GM12878 (cell line): ENCODE data around the gene HEATR3. TPM values are rescaled to one million over a fixed set of nuclear protein-coding genes. Genes with fewer than 3 reads are reported as not detected.

ENCODE experiments used
- ATAC-seq: fragments of 200-7000 bp; cut with Tn5 transposase; 3 replicates; pipeline ENCODE4 v1.9.1; 2020; ENCODE audit warnings: mild to moderate bottlenecking, moderate library complexity
- BruUV-seq: library from RNA; stranded (reverse); fragments of 400-500 nt; replicated peaks from 2 replicates; lab custom pipeline; 2021; lab: Mats Ljungman, UMichigan
- CTCF ChIA-PET: fragments of 300-600 bp; sonication (Branson Sonifier 250); formaldehyde crosslinking; extraction: SDS; loops from one replicate; lab custom pipeline; 2021; ENCODE audit warnings: inconsistent platforms; lab: Yijun Ruan, JAX
- POLR2A ChIA-PET: fragments of 350-600 bp; formaldehyde crosslinking; extraction: SDS; loops from one replicate; lab custom pipeline; 2021; ENCODE audit warnings: inconsistent platforms; lab: Charles Lee
- RAD21 ChIA-PET: fragments of 300-600 bp; sonication (Branson Sonifier 250); formaldehyde crosslinking; loops from one replicate; lab custom pipeline; 2023; ENCODE audit warnings: antibody characterized with exemption; ENCODE audit not compliant: unreplicated experiment; lab: Charles Lee
- SMC1A ChIA-PET: fragments of 300-600 bp; sonication (Branson Sonifier 250); formaldehyde crosslinking; loops from one replicate; lab custom pipeline; 2023; ENCODE audit not compliant: unreplicated experiment, uncharacterized antibody; lab: Charles Lee
- DNase-seq: peaks from one replicate; pipeline ENCODE4 v3.0.0-alpha.2; 2011; ENCODE audit warnings: low read depth, low spot score
- FAIRE-seq: peaks from 3 replicates; lab custom pipeline; 2011; peaks lifted over from hg19 to GRCh38; lab: Jason Lieb, UNC
- H2AFZ ChIP-seq: 2 replicates; pipeline ENCODE4 v1.6.0; 2011; ENCODE audit warnings: low read depth, low read length, control low read depth; ENCODE audit not compliant: control insufficient read depth
- H3K27ac ChIP-seq: 2 replicates; pipeline ENCODE4 v1.5.1; 2011; ENCODE audit warnings: control low read depth; ENCODE audit not compliant: control insufficient read depth, insufficient read depth
- H3K27me3 ChIP-seq, 2 experiments: replicated peaks in 1 of 2; 2 replicates each; pipeline versions ENCODE4 v1.6.0 to v1.6.1; 2011; ENCODE audit warnings: low read length in 1 of 2; ENCODE audit not compliant: control insufficient read depth in 2 of 2, insufficient read depth in 2 of 2
- H3K36me3 ChIP-seq, 2 experiments: 2 replicates each; pipeline ENCODE4 v1.5.1; 2011; ENCODE audit warnings: low read length in 1 of 2; ENCODE audit not compliant: control insufficient read depth in 2 of 2, insufficient read depth in 2 of 2
- H3K4me1 ChIP-seq: 2 replicates; pipeline ENCODE4 v1.6.1; 2011; ENCODE audit warnings: mild to moderate bottlenecking, low read length, moderate library complexity, mixed read lengths; ENCODE audit not compliant: control insufficient read depth, insufficient read depth
- H3K4me2 ChIP-seq: 2 replicates; pipeline ENCODE4 v1.6.0; 2011; ENCODE audit warnings: control low read depth; ENCODE audit not compliant: control insufficient read depth, insufficient read depth
- H3K4me3 ChIP-seq: fragments of 200-600 bp; sonication (generic); 2 replicates; pipeline ENCODE4 v1.5.1; 2016
- H3K79me2 ChIP-seq: 2 replicates; pipeline ENCODE4 v1.6.0; 2011; ENCODE audit warnings: low read length; ENCODE audit not compliant: control insufficient read depth, insufficient read depth
- H3K9ac ChIP-seq: 2 replicates; pipeline ENCODE4 v1.8.0; 2011; ENCODE audit warnings: low read length, control low read depth, mixed read lengths; ENCODE audit not compliant: control insufficient read depth, insufficient read depth
- H3K9me3 ChIP-seq: replicated peaks from 3 replicates; pipeline ENCODE4 v1.5.1; 2011; ENCODE audit warnings: mild to moderate bottlenecking, low read length; ENCODE audit not compliant: control insufficient read depth, insufficient read depth
- H4K20me1 ChIP-seq: 2 replicates; pipeline ENCODE4 v1.6.0; 2011; ENCODE audit not compliant: control insufficient read depth, insufficient read depth
- BHLHE40 ChIP-seq, 2 experiments: fragments of 450-650 bp in 1 of 2; IDR thresholded peaks; 2 replicates each; pipeline ENCODE4 v1.6.1; 2011 to 2017; ENCODE audit warnings: low read depth in 2 of 2, borderline replicate concordance in 1 of 2, improper control_type of control experiment in 1 of 2, low read length in 1 of 2, mild to moderate bottlenecking in 1 of 2
- CEBPB ChIP-seq, 2 experiments: fragments of 150-350 bp in 1 of 2; IDR thresholded peaks; 2 replicates each; pipeline ENCODE4 v1.6.1; 2012 to 2014; ENCODE audit warnings: low read depth in 2 of 2, low read length in 2 of 2, borderline replicate concordance in 1 of 2, inconsistent platforms in 1 of 2
- CREM ChIP-seq: IDR thresholded peaks from 2 replicates; pipeline ENCODE4 v1.6.1; 2014; ENCODE audit warnings: antibody characterized with exemption, low read depth
- FOXM1 ChIP-seq: IDR thresholded peaks from 2 replicates; pipeline ENCODE4 v1.6.1; 2012; ENCODE audit warnings: low read depth, mild to moderate bottlenecking, inconsistent platforms, low read length, moderate library complexity
- GABPA ChIP-seq: IDR thresholded peaks from 2 replicates; pipeline ENCODE4 v1.6.1; 2014; ENCODE audit warnings: antibody characterized with exemption, low read depth, mild to moderate bottlenecking, inconsistent platforms
- LARP7 ChIP-seq: fragments of 450-650 bp; IDR thresholded peaks from 2 replicates; pipeline ENCODE4 v1.6.1; 2017; ENCODE audit warnings: mild to moderate bottlenecking
- PML ChIP-seq: IDR thresholded peaks from 2 replicates; pipeline ENCODE4 v1.6.1; 2012; ENCODE audit warnings: low read length, inconsistent platforms
- POLR2A ChIP-seq: IDR thresholded peaks from 2 replicates; pipeline ENCODE4 v1.6.1; 2011; ENCODE audit warnings: low read depth, mild to moderate bottlenecking, low read length
- POU2F2 ChIP-seq: IDR thresholded peaks from 3 replicates; pipeline ENCODE4 v1.6.1; 2011; ENCODE audit warnings: low read depth, mild to moderate bottlenecking, low read length, borderline replicate concordance
- SIN3A ChIP-seq: IDR thresholded peaks from 2 replicates; pipeline ENCODE4 v1.6.1; 2012; ENCODE audit warnings: low read depth, low read length, improper control_type of control experiment
- ZNF24 ChIP-seq: fragments of 450-650 bp; IDR thresholded peaks from 2 replicates; pipeline ENCODE4 v1.6.1; 2017; ENCODE audit warnings: antibody characterized with exemption, mild to moderate bottlenecking
- WGBS: methylation state at CpG from one replicate; pipeline ENCODE4 v1.1.6; 2016; ENCODE audit warnings: low lambda C conversion rate; ENCODE audit not compliant: insufficient replicate concordance, insufficient coverage; ENCODE audit errors: missing lambda C conversion rate; 5-methylcytosine and 5-hydroxymethylcytosine counted together
- in situ Hi-C: fragments of 300-500 bp; cut with MboI; formaldehyde crosslinking; loops from 9 replicates; pipeline ENCODE4 v1.14.3; 2018; ENCODE audit warnings: mixed read lengths
- intact Hi-C: fragments of 100-400 bp; cut with micrococcal nuclease; formaldehyde crosslinking; loops from one replicate; pipeline ENCODE4 v1.14.2; 2022; ENCODE audit not compliant: unreplicated experiment
- polyA plus RNA-seq, 11 experiments: library from polyadenylated mRNA; depleted of rRNA in 4 of 11; unstranded in 6 of 11; stranded (reverse) in 5 of 11; fragments of >200 nt; fragmentation: Nextera tagmentation in 4 of 11; fragmentation: Illumina TruSeq in 1 of 11; extraction: Ambion mirVana in 4 of 11; extraction: Trizol in 1 of 11; gene quantifications; 1 replicate in 1 of 11; 2 replicates in 10 of 11; pipeline versions ENCODE4 v1.2.1 to v1.2.3, GENCODE V29; 2011 to 2016; ENCODE audit warnings: inconsistent platforms in 2 of 11, missing spikeins in 2 of 11, low read depth in 1 of 11
- total RNA-seq, 4 experiments: library from RNA; depleted of rRNA in 3 of 4; stranded (reverse); fragments of >200 nt in 3 of 4; fragmentation: Illumina TruSeq in 1 of 4; extraction: Trizol in 1 of 4; gene quantifications; 2 replicates each; pipeline versions ENCODE4 v1.2.1 to v1.2.3, GENCODE V29; 2013 to 2021
- TF ChIP-seq, protein P1 (sequence below): fragments of 450-650 bp; IDR thresholded peaks from 2 replicates; pipeline ENCODE4 v1.6.1; 2017; ENCODE audit warnings: mild to moderate bottlenecking
- TF ChIP-seq, protein P2 (sequence below): fragments of 150-350 bp; IDR thresholded peaks from 2 replicates; pipeline ENCODE4 v1.6.1; 2016; ENCODE audit warnings: low read depth, low read length
- TF ChIP-seq, protein P3 (sequence below): fragments of 450-650 bp; conservative IDR thresholded peaks from 2 replicates; pipeline ENCODE4 v1.6.1; 2017; ENCODE audit warnings: mild to moderate bottlenecking, moderate library complexity

The HEATR3 gene
- total and polyA plus RNA-seq, 10 of the 15 experiments (the other 5 are each of a cell fraction or from before 2014, with no cell fraction given), result 1.5 to 30.0 (median 17.7) TPM

DNA sequence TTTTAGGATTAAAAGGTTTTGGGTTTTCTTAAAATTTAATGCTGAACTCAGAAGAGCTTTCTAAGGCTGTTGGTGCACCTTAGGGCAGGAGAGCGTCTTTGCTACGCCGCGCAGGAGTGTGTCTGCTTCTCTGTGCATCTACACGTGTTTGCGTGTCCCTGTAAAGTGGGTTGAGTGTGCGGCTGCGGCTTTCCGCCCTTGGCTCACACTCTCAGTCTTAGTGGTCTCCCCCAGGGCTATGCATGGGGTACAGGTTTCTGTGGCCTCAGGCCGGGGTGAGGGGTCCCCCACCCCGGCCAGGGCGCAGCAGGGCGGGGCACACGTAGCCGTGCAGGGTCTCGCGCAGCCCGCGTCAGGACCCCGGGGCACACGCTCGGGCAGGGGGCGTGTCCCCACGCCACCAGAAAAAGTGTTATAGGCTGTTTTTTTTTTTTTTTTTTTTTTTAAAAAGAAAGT lies 86.6 kb downstream of the HEATR3 start (continued):
- TF ChIP-seq CEBPB (IDR thresholded peaks at IDR 0.05; ENCODE audit: borderline replicate concordance in 1 of 2, low read depth in 2 of 2, low read length in 2 of 2), result no peak
- TF ChIP-seq, protein P1, sequence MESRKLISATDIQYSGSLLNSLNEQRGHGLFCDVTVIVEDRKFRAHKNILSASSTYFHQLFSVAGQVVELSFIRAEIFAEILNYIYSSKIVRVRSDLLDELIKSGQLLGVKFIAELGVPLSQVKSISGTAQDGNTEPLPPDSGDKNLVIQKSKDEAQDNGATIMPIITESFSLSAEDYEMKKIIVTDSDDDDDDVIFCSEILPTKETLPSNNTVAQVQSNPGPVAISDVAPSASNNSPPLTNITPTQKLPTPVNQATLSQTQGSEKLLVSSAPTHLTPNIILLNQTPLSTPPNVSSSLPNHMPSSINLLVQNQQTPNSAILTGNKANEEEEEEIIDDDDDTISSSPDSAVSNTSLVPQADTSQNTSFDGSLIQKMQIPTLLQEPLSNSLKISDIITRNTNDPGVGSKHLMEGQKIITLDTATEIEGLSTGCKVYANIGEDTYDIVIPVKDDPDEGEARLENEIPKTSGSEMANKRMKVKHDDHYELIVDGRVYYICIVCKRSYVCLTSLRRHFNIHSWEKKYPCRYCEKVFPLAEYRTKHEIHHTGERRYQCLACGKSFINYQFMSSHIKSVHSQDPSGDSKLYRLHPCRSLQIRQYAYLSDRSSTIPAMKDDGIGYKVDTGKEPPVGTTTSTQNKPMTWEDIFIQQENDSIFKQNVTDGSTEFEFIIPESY, result no peak
- peak; percentile 93 for TF ChIP-seq FOXM1
- peak; percentile 71 for TF ChIP-seq PML

DNA sequence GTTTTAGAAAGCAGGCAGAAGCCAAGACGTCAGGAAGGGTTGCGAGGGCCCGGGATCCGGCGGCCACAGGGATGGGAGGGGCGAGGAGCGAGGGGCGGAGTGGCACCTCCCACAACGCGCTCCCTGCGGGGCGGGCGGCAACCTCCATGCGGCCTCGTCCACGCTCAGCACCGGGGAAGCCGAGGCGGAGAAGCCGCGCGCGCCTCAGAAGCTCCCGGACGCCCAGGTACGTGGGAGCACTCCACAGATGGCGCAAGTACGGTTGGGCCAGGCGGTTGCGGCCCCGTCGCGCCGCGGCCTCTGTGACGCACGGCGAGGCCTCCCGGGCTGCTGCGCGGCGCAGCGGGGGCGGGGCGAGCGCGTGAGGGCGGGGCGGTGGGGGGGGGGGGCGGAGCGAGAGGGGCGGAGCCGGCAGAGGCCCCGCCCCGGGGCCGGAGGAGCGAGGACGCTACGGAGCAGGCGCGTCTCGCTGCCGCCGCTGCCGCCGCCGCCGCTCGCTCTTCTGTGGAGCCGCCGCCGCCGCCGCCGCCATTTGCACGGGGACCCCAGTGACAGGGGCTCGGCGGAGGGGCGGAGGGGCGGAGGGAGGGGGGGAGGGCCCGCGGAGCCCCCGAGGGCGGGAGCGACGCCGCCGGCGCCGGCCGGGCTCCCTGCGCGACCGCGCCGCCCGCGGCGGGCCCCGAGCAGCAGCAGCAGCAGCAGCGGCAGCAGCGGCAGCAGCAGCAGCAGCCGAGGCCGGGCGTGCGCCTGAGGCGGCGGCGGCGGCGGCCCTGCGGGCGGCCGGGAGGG lies 87.2 kb downstream of the HEATR3 start, which contains the start of gene TENT4B:
TENT4B (plus strand) TSS at position 500 of the 789 bp plus-strand sequence. CDS start 316 bp downstream, outside the sequence.
- no peak for FAIRE-seq
- Histone ChIP-seq H3K36me3 (no peaks in the 10 kb centered on the region), H3K79me2 (peaks cover 44% of the 10 kb centered on the region), H3K27ac (peak within 1 kb of the TSS; percentile 96), H4K20me1 (peaks cover 7% of the 10 kb centered on the region; the same call in 1 of the 2 replicates), H3K4me1 (peaks cover 6% of the 10 kb centered on the region), H3K4me2 (peak within 1 kb of the TSS; percentile 92), H3K27me3 (no peaks in the 10 kb centered on the region), H3K4me3 (peak within 1 kb of the TSS; percentile 87), H3K9ac (peak within 1 kb of the TSS; percentile 84), H3K9me3 (no peaks in the 10 kb centered on the region), H2AFZ (peak within 1 kb of the TSS; percentile 93)
- in situ Hi-C loops, result no loop called here
- ATAC-seq, result peak; percentile 78
- SMC1A ChIA-PET, result interaction anchor here (0.9 to 3.1 kb wide), 5 partner anchors 11 to 128 kb away, joined by 3 to 17 read pairs (median 12); partner anchors contain the start of gene CNEP1R1
- RAD21 ChIA-PET, result interaction anchor here (1.0 to 1.5 kb wide), 3 partner anchors 31 to 84 kb away, joined by 3 to 11 read pairs (median 6); no protein-coding TSS in a partner anchor
- no TSS peak for BruUV-seq
- POLR2A ChIA-PET, result interaction anchor here (1.0 to 3.2 kb wide), 4 partner anchors 14 to 127 kb away, joined by 3 to 18 read pairs (median 4); no protein-coding TSS in a partner anchor
- WGBS, result 0% methylated on average over 15 of the region's 114 CpGs
- CTCF ChIA-PET, result interaction anchor here (1.5 to 2.4 kb wide), 3 partner anchors 17 to 57 kb away, joined by 4 to 14 read pairs (median 9); no protein-coding TSS in a partner anchor
- peak; percentile 57 for DNase-seq
- intact Hi-C loops, result loop anchor here (1.0 to 10.0 kb wide), 5 partner anchors 32 to 592 kb away; partner anchors contain the start of genes CNEP1R1 and CYLD
- TF ChIP-seq POU2F2 (peak; percentile 53; the same call in 1 of the 3 replicates), BHLHE40 (IDR thresholded peaks at IDR 0.05; ENCODE audit: borderline replicate concordance in 1 of 2, low read depth in 2 of 2, low read length in 1 of 2) (peak in 1 of 2 experiments; percentile 41; a peak in 2 of 4 replicates), POLR2A (peak; percentile 94), GABPA (no peak), CREM (no peak), ZNF24 (no peak), SIN3A (peak; percentile 64; the same call in 1 of the 2 replicates), LARP7 (peak; percentile 85)
- TF ChIP-seq, protein P2, sequence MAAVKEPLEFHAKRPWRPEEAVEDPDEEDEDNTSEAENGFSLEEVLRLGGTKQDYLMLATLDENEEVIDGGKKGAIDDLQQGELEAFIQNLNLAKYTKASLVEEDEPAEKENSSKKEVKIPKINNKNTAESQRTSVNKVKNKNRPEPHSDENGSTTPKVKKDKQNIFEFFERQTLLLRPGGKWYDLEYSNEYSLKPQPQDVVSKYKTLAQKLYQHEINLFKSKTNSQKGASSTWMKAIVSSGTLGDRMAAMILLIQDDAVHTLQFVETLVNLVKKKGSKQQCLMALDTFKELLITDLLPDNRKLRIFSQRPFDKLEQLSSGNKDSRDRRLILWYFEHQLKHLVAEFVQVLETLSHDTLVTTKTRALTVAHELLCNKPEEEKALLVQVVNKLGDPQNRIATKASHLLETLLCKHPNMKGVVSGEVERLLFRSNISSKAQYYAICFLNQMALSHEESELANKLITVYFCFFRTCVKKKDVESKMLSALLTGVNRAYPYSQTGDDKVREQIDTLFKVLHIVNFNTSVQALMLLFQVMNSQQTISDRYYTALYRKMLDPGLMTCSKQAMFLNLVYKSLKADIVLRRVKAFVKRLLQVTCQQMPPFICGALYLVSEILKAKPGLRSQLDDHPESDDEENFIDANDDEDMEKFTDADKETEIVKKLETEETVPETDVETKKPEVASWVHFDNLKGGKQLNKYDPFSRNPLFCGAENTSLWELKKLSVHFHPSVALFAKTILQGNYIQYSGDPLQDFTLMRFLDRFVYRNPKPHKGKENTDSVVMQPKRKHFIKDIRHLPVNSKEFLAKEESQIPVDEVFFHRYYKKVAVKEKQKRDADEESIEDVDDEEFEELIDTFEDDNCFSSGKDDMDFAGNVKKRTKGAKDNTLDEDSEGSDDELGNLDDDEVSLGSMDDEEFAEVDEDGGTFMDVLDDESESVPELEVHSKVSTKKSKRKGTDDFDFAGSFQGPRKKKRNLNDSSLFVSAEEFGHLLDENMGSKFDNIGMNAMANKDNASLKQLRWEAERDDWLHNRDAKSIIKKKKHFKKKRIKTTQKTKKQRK, result no peak
- TF ChIP-seq, protein P3, sequence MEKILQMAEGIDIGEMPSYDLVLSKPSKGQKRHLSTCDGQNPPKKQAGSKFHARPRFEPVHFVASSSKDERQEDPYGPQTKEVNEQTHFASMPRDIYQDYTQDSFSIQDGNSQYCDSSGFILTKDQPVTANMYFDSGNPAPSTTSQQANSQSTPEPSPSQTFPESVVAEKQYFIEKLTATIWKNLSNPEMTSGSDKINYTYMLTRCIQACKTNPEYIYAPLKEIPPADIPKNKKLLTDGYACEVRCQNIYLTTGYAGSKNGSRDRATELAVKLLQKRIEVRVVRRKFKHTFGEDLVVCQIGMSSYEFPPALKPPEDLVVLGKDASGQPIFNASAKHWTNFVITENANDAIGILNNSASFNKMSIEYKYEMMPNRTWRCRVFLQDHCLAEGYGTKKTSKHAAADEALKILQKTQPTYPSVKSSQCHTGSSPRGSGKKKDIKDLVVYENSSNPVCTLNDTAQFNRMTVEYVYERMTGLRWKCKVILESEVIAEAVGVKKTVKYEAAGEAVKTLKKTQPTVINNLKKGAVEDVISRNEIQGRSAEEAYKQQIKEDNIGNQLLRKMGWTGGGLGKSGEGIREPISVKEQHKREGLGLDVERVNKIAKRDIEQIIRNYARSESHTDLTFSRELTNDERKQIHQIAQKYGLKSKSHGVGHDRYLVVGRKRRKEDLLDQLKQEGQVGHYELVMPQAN, result 0 out of 2 replicates have a peak, but pooled peaks have one; percentile 20
